GM12801 (cell line): ENCODE data around the gene HARS1.

Experiments used
- TF ChIP-seq, protein P1 (sequence below): IDR thresholded peaks from one replicate; pipeline ENCODE4 v1.5.1; 2011; ENCODE audit warnings: control low read depth; ENCODE audit not compliant: insufficient read length; ENCODE audit errors: extremely low read depth

HARS1 gene

GRCh38 chr5:140711794-140712193 is 20.6 kb upstream of the HARS1 start:
- TF ChIP-seq, protein P1, sequence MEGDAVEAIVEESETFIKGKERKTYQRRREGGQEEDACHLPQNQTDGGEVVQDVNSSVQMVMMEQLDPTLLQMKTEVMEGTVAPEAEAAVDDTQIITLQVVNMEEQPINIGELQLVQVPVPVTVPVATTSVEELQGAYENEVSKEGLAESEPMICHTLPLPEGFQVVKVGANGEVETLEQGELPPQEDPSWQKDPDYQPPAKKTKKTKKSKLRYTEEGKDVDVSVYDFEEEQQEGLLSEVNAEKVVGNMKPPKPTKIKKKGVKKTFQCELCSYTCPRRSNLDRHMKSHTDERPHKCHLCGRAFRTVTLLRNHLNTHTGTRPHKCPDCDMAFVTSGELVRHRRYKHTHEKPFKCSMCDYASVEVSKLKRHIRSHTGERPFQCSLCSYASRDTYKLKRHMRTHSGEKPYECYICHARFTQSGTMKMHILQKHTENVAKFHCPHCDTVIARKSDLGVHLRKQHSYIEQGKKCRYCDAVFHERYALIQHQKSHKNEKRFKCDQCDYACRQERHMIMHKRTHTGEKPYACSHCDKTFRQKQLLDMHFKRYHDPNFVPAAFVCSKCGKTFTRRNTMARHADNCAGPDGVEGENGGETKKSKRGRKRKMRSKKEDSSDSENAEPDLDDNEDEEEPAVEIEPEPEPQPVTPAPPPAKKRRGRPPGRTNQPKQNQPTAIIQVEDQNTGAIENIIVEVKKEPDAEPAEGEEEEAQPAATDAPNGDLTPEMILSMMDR, result no peak

GRCh38 chr5:140710899-140711552 is 19.9 kb upstream of the HARS1 start:
- TF ChIP-seq, protein P1, result no peak

GRCh38 chr5:140707812-140708211 is 16.6 kb upstream of the HARS1 start:
- TF ChIP-seq, protein P1, result no peak

DNA sequence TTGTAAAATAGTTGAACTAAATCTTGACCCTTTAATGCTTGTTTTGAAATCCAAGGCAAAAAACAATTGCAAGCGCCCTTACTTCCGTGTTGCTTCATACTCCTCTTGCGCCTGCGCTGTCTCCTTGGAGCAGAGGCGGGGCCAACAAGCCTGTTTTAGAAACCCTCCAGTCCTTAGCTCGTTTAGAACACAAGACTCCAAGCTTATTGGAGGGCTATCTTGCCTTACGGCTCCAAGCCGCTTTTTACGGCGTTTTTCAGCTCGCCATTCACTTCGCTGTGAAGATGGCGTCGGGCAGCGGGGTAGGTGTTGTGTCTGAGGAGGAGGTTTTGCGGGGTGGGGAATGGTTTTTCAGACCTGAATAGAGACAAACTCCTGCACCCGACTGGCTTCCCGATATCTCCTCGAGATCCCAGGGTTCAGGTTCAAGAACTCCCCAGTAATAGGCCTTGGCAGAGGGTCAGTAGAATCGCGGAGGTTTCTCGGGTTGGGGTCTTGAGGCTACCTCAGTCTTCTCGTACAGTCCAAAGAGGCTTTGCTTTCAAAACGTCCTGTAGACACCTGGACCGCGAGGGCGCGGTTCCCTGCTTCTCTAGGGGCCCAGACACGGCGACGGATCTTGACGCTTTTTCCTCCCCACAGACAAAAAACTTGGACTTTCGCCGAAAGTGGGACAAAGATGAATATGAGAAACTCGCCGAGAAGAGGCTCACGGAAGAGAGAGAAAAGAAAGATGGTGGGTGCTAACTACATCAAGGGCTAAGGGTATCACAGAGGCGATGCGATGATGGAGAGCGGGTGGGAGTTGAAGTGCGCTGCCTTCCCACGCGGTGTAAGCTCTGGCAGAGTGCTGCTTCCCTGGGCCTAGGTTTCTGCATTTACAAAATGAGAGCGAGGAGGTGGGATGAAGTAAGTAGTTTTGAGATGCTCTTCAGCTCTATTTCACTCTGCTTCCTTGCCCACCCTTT is 9.3 kb upstream of the HARS1 start, which contains the start of gene ZMAT2:
Gene ZMAT2 (plus strand): TSS at position 271 of the 968 bp plus-strand sequence. CDS start 14 bp downstream, at position 285.
- TF ChIP-seq, protein P1, result no peak

GRCh38 chr5:140696891-140697492 is 5.8 kb upstream of the HARS1 start:
- TF ChIP-seq, protein P1, result no peak

GRCh38 chr5:140694276-140694675 is 3.1 kb upstream of the HARS1 start:
- TF ChIP-seq, protein P1, result no peak

DNA sequence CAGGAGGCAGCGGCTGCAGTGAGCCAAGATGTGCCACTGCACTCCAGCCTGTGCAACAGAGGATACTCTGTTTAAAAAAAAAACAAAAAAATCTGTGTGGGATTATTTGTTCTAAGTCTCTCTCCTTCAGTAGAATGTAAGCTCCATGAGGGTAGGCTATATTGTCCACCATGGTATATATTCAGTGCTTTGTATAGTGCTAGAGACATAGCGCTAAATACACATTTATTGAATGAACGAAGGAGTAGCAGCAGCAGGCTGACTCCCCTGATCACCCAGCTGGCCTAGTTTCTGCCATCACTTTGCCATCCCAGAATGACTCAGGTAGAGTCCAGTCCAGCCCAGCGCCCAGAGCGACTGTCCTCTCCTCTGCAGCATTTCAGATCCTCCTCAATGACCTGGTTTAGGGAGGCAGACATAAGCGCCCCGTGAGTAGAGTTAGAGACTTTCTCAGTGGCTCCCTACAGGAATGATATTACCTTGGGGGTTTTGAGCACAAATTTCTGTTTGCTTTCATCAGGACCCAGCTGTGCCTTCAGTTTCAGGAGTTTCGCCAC is 716 bp downstream of the HARS1 start:
- TF ChIP-seq, protein P1, result no peak
